Esophagus muscularis mucosa (tissue), 4 donors: ENCODE measurements around the gene RNF8.

Experiments used
- EP300 ChIP-seq: sonication (generic); formaldehyde crosslinking; IDR thresholded peaks from one replicate; pipeline ENCODE4 v1.6.1; 2017; ENCODE audit warnings: antibody characterized with exemption
- POLR2A ChIP-seq: fragments of 450-650 bp; IDR thresholded peaks from one replicate; pipeline ENCODE4 v1.6.1; 2017; ENCODE audit warnings: antibody characterized with exemption, moderate library complexity, mild to moderate bottlenecking, low read depth
- TF ChIP-seq, protein P1 (sequence below), 3 experiments: fragments of 200-600 bp in 2 of 3; fragments of 450-650 bp in 1 of 3; sonication (generic) in 2 of 3; IDR thresholded peaks; one replicate each; pipeline ENCODE4 v1.5.1; 2017 to 2019; ENCODE audit warnings: antibody characterized with exemption in 3 of 3, mild to moderate bottlenecking in 2 of 3, moderate library complexity in 1 of 3

DNA sequence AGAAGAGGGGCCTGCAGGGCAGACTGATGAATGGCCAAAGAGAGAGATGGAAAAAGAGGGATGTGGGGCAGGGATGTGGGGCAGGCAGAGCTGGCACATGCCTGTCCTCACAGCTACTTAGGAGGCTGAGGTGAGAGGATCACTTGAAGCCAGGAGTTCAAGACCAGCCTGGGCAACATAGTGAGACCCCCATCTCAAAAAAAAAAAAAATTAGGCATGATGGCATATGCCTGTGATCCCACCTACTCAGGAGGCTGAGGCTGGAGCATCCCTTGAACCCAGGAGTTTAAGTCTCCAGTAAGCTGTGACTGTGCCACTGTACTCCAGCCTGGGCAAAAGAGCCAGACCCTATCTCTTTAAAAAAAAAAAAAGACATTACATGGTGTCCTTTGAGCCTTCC, 34.8 kb downstream of the RNF8 start:
- TF ChIP-seq, protein P1, sequence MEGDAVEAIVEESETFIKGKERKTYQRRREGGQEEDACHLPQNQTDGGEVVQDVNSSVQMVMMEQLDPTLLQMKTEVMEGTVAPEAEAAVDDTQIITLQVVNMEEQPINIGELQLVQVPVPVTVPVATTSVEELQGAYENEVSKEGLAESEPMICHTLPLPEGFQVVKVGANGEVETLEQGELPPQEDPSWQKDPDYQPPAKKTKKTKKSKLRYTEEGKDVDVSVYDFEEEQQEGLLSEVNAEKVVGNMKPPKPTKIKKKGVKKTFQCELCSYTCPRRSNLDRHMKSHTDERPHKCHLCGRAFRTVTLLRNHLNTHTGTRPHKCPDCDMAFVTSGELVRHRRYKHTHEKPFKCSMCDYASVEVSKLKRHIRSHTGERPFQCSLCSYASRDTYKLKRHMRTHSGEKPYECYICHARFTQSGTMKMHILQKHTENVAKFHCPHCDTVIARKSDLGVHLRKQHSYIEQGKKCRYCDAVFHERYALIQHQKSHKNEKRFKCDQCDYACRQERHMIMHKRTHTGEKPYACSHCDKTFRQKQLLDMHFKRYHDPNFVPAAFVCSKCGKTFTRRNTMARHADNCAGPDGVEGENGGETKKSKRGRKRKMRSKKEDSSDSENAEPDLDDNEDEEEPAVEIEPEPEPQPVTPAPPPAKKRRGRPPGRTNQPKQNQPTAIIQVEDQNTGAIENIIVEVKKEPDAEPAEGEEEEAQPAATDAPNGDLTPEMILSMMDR (IDR thresholded peaks at IDR 0.05): no peak
- TF ChIP-seq EP300 (no peak), POLR2A (no peak)
